Gastroesophageal sphincter (tissue), 4 donors: ENCODE data around the gene SAMD14. TPM values are rescaled to one million over a fixed set of nuclear protein-coding genes. Genes with fewer than 3 reads are reported as not detected.
A peak's percentile ranks its signal among the peaks of the same experiment; 100 is the strongest.

ENCODE experiments used
- ATAC-seq: fragments of 150-250 bp; one replicate; pipeline ENCODE4 v1.9.1; 2016; ENCODE audit warnings: mild to moderate bottlenecking, moderate library complexity
- H3K27ac ChIP-seq, 4 donors: fragments of 200-600 bp; sonication (generic) in 3 of 4; 1 replicate in 3 of 4; 2 replicates in 1 of 4; pipeline ENCODE4 v1.5.1; 2016 to 2019
- H3K27me3 ChIP-seq: fragments of 200-600 bp; sonication (generic); one replicate; pipeline ENCODE4 v1.5.1; 2019
- H3K36me3 ChIP-seq, 2 donors: fragments of 200-600 bp; sonication (generic); one replicate each; pipeline ENCODE4 v1.5.1; 2019; ENCODE audit warnings: control low read depth in 1 of 2
- H3K4me1 ChIP-seq, 3 donors: fragments of 200-600 bp; sonication (generic); 1 replicate in 2 of 3; 2 replicates in 1 of 3; pipeline ENCODE4 v1.5.1; 2016 to 2019; ENCODE audit warnings: control low read depth in 2 of 3
- H3K4me3 ChIP-seq, 2 donors: fragments of 200-600 bp; sonication (generic); one replicate each; pipeline ENCODE4 v1.5.1; 2019; ENCODE audit warnings: mild to moderate bottlenecking in 1 of 2, moderate library complexity in 1 of 2
- H3K9me3 ChIP-seq, 3 donors: fragments of 200-600 bp; sonication (generic); one replicate each; pipeline ENCODE4 v1.5.1; 2017 to 2019; ENCODE audit warnings: control low read depth in 2 of 3
- CTCF ChIP-seq, 4 experiments: fragments of 200-600 bp in 2 of 4; fragments of 450-650 bp in 2 of 4; sonication (generic) in 1 of 4; IDR thresholded peaks; one replicate each; pipeline ENCODE4 v1.5.1; 2017 to 2019; ENCODE audit warnings: antibody characterized with exemption in 4 of 4, mild to moderate bottlenecking in 2 of 4, moderate library complexity in 2 of 4
- EP300 ChIP-seq: sonication (generic); formaldehyde crosslinking; IDR thresholded peaks from one replicate; pipeline ENCODE4 v1.6.1; 2017; ENCODE audit warnings: antibody characterized with exemption, mild to moderate bottlenecking
- POLR2A ChIP-seq, 2 donors: fragments of 450-650 bp; IDR thresholded peaks; one replicate each; pipeline ENCODE4 v1.6.1; 2017; ENCODE audit warnings: antibody characterized with exemption in 2 of 2, mild to moderate bottlenecking in 2 of 2, moderate library complexity in 1 of 2
- POLR2AphosphoS5 ChIP-seq: sonication (generic); formaldehyde crosslinking; IDR thresholded peaks from one replicate; pipeline ENCODE4 v1.6.1; 2017; ENCODE audit warnings: antibody characterized with exemption
- WGBS, 2 donors: methylation state at CpG; one replicate each; pipeline ENCODE4 v1.1.5; 2018; ENCODE audit warnings: low coverage in 1 of 2; 5-methylcytosine and 5-hydroxymethylcytosine counted together
- total RNA-seq, 4 donors: library from RNA; depleted of rRNA; stranded (reverse); fragments of >200 nt; gene quantifications; one replicate each; pipeline ENCODE4 v1.1.0, GENCODE V29; 2016

SAMD14 gene
- total RNA-seq, 4 donors from 2014 or later, result 1.3 to 2.8 (median 2.3) TPM

- Histone ChIP-seq H3K27ac (peak overlapping the region; percentile 40 to 97 (median 93)), H3K9me3 (no peaks in the 10 kb centered on the region), H3K36me3 (no peaks in the 10 kb centered on the region), H3K4me3 (no peak overlapping the region), H3K4me1 (peaks cover 0 to 62% (median 27%) of the 10 kb centered on the region in 3 donors), H3K27me3 (no peaks in the 10 kb centered on the region)
- TF ChIP-seq POLR2AphosphoS5 (no peak), EP300 (no peak), CTCF (IDR thresholded peaks at IDR 0.05) (no peak)
- 39 to 54% methylated on average over 5 to 10 of the region's 16 CpGs for WGBS, 2 donors
- ATAC-seq, result no peak
Observed at GRCh38 chr17:50153650-50154575, 24.0 kb upstream of the SAMD14 start.

GRCh38 chr17:50152736-50153135 is 22.8 kb upstream of the SAMD14 start:
- H3K9me3 ChIP-seq, result no peaks in the 10 kb centered on the region
- no peaks in the 10 kb centered on the region for H3K27me3 ChIP-seq
- ATAC-seq, result no peak
- peaks cover 0 to 73% (median 33%) of the 10 kb centered on the region in 3 donors for H3K4me1 ChIP-seq
- no peaks in the 10 kb centered on the region for H3K36me3 ChIP-seq
- no CpG with 5 or more reads among the region's 7 CpGs for WGBS, 2 donors
- no peak for TF ChIP-seq POLR2A (IDR thresholded peaks at IDR 0.05)
- no peak for TF ChIP-seq CTCF (IDR thresholded peaks at IDR 0.05)
- TF ChIP-seq EP300, result no peak
- no peak for TF ChIP-seq POLR2AphosphoS5
- peak overlapping the region in 1 of 2 donors; percentile 89 for H3K4me3 ChIP-seq
- H3K27ac ChIP-seq, result peak overlapping the region; percentile 66 to 97 (median 93)

GRCh38 chr17:50151937-50152547 is 22.1 kb upstream of the SAMD14 start:
- TF ChIP-seq EP300, result no peak
- no peak for TF ChIP-seq POLR2AphosphoS5
- no peak for TF ChIP-seq CTCF (IDR thresholded peaks at IDR 0.05)
- TF ChIP-seq POLR2A (IDR thresholded peaks at IDR 0.05), result no peak
- WGBS, 2 donors, result 0% methylated on average over 1 to 3 of the region's 12 CpGs
- H3K27ac ChIP-seq, result peak overlapping the region; percentile 66 to 97 (median 93)
- H3K36me3 ChIP-seq, result no peaks in the 10 kb centered on the region
- ATAC-seq, result peak; percentile 70
- H3K9me3 ChIP-seq, result no peaks in the 10 kb centered on the region
- no peaks in the 10 kb centered on the region for H3K27me3 ChIP-seq
- H3K4me3 ChIP-seq, result peak overlapping the region; percentile 47 to 89
- peaks cover 0 to 80% (median 40%) of the 10 kb centered on the region in 3 donors for H3K4me1 ChIP-seq

- H3K4me1 ChIP-seq, result peaks cover 0 to 88% (median 48%) of the 10 kb centered on the region in 3 donors
- H3K9me3 ChIP-seq, result no peaks in the 10 kb centered on the region
- TF ChIP-seq POLR2AphosphoS5 (peak; percentile 7), EP300 (no peak), POLR2A (IDR thresholded peaks at IDR 0.05) (peak; percentile 6 to 13), CTCF (IDR thresholded peaks at IDR 0.05) (peak in 3 of 4 experiments; percentile 72 to 84 (median 76))
- WGBS, 2 donors, result 0 to 2% methylated on average over 7 to 13 of the region's 40 CpGs
- H3K4me3 ChIP-seq, result peak overlapping the region; percentile 47 to 89
- H3K36me3 ChIP-seq, result no peaks in the 10 kb centered on the region
- H3K27me3 ChIP-seq, result no peaks in the 10 kb centered on the region
- peak overlapping the region; percentile 66 to 97 (median 93) for H3K27ac ChIP-seq
- peak; percentile 80 for ATAC-seq
Observed at GRCh38 chr17:50151041-50151936, 21.3 kb upstream of the SAMD14 start.
